ENCODE results near the gene JAKMIP1.
"Not testable (repeated sequence)": the region's sequence is repeated elsewhere in the genome, so short reads cannot be mapped to it uniquely, and the experiment has no call there.

Gene JAKMIP1

GRCh38 chr4:6010789-6011188 is 189.6 kb downstream of the JAKMIP1 start:
- Histone ChIP-seq H3K4me3 (ENCODE audit: low read depth, low read length) (no peak overlapping the region), H3K27me3 (ENCODE audit: insufficient read depth, low read depth, severe bottlenecking) (no peaks in the 10 kb centered on the region), H3K36me3 (no peaks in the 10 kb centered on the region), H3K9me3 (ENCODE audit: severe bottlenecking) (no peaks in the 10 kb centered on the region), H3K27ac (no peak overlapping the region)
- DNase-seq = no peak
- no peak for TF ChIP-seq CTCF (IDR thresholded peaks at IDR 0.05; ENCODE audit: low read depth, low read length)

GRCh38 chr4:6009452-6009851 is 190.9 kb downstream of the JAKMIP1 start:
- no peak for DNase-seq
- H3K27me3 ChIP-seq (ENCODE audit: insufficient read depth, low read depth, severe bottlenecking) = no peaks in the 10 kb centered on the region
- no peaks in the 10 kb centered on the region for H3K36me3 ChIP-seq
- H3K27ac ChIP-seq = no peak overlapping the region
- no peaks in the 10 kb centered on the region for H3K9me3 ChIP-seq (ENCODE audit: severe bottlenecking)
- H3K4me3 ChIP-seq (ENCODE audit: low read depth, low read length) = no peak overlapping the region
- TF ChIP-seq CTCF (IDR thresholded peaks at IDR 0.05; ENCODE audit: low read depth, low read length) = no peak

GRCh38 chr4:6008766-6009385 is 191.5 kb downstream of the JAKMIP1 start:
- Histone ChIP-seq H3K27me3 (ENCODE audit: insufficient read depth, low read depth, severe bottlenecking) (no peaks in the 10 kb centered on the region), H3K9me3 (ENCODE audit: severe bottlenecking) (no peaks in the 10 kb centered on the region), H3K27ac (no peak overlapping the region), H3K4me3 (ENCODE audit: low read depth, low read length) (no peak overlapping the region), H3K36me3 (no peaks in the 10 kb centered on the region)
- no peak for DNase-seq
- no peak for TF ChIP-seq CTCF (IDR thresholded peaks at IDR 0.05; ENCODE audit: low read depth, low read length)

- TF ChIP-seq CTCF (IDR thresholded peaks at IDR 0.05; ENCODE audit: low read depth, low read length) = no peak
- H3K36me3 ChIP-seq = no peaks in the 10 kb centered on the region
- DNase-seq = no peak
- no peaks in the 10 kb centered on the region for H3K9me3 ChIP-seq (ENCODE audit: severe bottlenecking)
- H3K27ac ChIP-seq = no peak overlapping the region
- H3K4me3 ChIP-seq (ENCODE audit: low read depth, low read length) = no peak overlapping the region
- H3K27me3 ChIP-seq (ENCODE audit: insufficient read depth, low read depth, severe bottlenecking) = no peaks in the 10 kb centered on the region
Observed at GRCh38 chr4:6008092-6008551, 192.2 kb downstream of the JAKMIP1 start.

GRCh38 chr4:6005175-6005574 is 195.2 kb downstream of the JAKMIP1 start:
- H3K27me3 ChIP-seq (ENCODE audit: insufficient read depth, low read depth, severe bottlenecking) = no peaks in the 10 kb centered on the region
- no peaks in the 10 kb centered on the region for H3K36me3 ChIP-seq
- H3K9me3 ChIP-seq (ENCODE audit: severe bottlenecking) = no peaks in the 10 kb centered on the region
- no peak for TF ChIP-seq CTCF (IDR thresholded peaks at IDR 0.05; ENCODE audit: low read depth, low read length)
- DNase-seq = no peak
- no peak overlapping the region for H3K4me3 ChIP-seq (ENCODE audit: low read depth, low read length)
- no peak overlapping the region for H3K27ac ChIP-seq

GRCh38 chr4:6003485-6003884 is 196.9 kb downstream of the JAKMIP1 start:
- not testable (repeated sequence) for H3K36me3 ChIP-seq; DNase-seq; H3K27ac ChIP-seq; H3K9me3 ChIP-seq (ENCODE audit: severe bottlenecking); H3K4me3 ChIP-seq (ENCODE audit: low read depth, low read length); H3K27me3 ChIP-seq (ENCODE audit: insufficient read depth, low read depth, severe bottlenecking)
